ENCODE measurements around the gene GPR157.
"Not testable (repeated sequence)": the region's sequence is repeated elsewhere in the genome, so short reads cannot be mapped to it uniquely, and the experiment has no call there.

Gene GPR157

GRCh38 chr1:9136932-9137331, 8.0 kb upstream of the GPR157 start:
- no peaks in the 10 kb centered on the region for H3K9me3 Mint-ChIP-seq
- H3K4me3 Mint-ChIP-seq, result no peak overlapping the region
- DNase-seq (no peak), ATAC-seq (replicated peaks) (no peak)
- H3K27me3 Mint-ChIP-seq, result peaks cover 10 to 30% of the 10 kb centered on the region in 2 donors
- H3K36me3 Mint-ChIP-seq (ENCODE audit: insufficient read depth), result peaks cover 3% of the 10 kb centered on the region
- H3K4me1 Mint-ChIP-seq (ENCODE audit: low read depth in 2 of 2), result no peaks in the 10 kb centered on the region
- H3K27ac Mint-ChIP-seq, result no peak overlapping the region

GRCh38 chr1:9135073-9135836, 6.4 kb upstream of the GPR157 start:
- no peak overlapping the region for H3K4me3 Mint-ChIP-seq
- peaks cover 6% of the 10 kb centered on the region for H3K36me3 Mint-ChIP-seq (ENCODE audit: insufficient read depth)
- DNase-seq (no peak), ATAC-seq (replicated peaks) (no peak)
- H3K4me1 Mint-ChIP-seq (ENCODE audit: low read depth in 2 of 2), result no peaks in the 10 kb centered on the region
- H3K9me3 Mint-ChIP-seq, result no peaks in the 10 kb centered on the region
- peaks cover 10 to 27% of the 10 kb centered on the region in 2 donors for H3K27me3 Mint-ChIP-seq
- H3K27ac Mint-ChIP-seq, result no peak overlapping the region

- no peak for DNase-seq
- peaks cover 6% of the 10 kb centered on the region for H3K36me3 Mint-ChIP-seq (ENCODE audit: insufficient read depth)
- H3K4me1 Mint-ChIP-seq (ENCODE audit: low read depth in 2 of 2), result peaks cover 4% of the 10 kb centered on the region in 2 donors
- no peak overlapping the region for H3K4me3 Mint-ChIP-seq
- no peak for ATAC-seq (replicated peaks)
- peaks cover 10 to 15% of the 10 kb centered on the region in 2 donors for H3K27me3 Mint-ChIP-seq
- no peak overlapping the region for H3K27ac Mint-ChIP-seq
- H3K9me3 Mint-ChIP-seq, result no peaks in the 10 kb centered on the region
Measured at GRCh38 chr1:9133870-9134585, 5.1 kb upstream of the GPR157 start.

DNA sequence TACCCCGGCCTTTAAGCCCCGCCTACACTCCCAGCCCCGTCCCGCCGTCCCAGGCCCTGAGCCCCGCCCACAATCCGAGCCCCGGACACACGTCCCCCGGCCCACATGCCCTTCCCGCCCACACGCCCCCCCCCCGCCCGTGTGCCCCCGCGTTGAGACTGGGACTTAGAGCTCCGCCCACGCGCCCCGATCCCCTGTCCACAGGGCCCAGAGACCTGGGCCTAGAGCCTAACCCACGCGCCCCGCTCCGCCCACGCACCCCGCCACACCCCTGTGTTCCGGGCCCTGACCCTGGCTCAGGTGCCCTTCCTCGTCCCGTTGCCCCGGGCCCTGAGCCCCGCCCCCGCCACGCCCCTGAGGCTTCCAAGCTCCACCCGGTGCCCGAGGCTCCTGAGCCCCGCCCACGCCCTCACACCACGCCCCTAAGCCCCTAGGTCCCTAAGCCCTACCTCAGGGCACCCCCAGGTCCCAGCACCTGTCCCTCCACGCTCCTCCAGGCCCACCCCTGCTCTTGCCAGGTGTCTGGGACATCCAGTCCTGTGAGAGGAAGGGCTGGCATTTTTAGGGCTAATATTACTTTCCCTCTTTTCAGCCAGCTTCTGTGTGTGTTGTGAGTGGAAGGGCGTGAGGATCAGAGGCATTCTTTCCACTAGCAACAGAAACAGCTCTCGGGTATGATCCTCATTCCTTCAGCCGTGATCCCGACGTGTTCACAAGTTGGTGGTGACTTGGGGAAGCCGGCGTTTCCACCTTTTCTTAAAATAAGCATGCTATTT, 552 bp upstream of the GPR157 start:
- H3K36me3 Mint-ChIP-seq (ENCODE audit: insufficient read depth), result peaks cover 10% of the 10 kb centered on the region
- ATAC-seq (replicated peaks) (peak; percentile 73), DNase-seq (peak; percentile 79 to 85 (median 83))
- peak overlapping the region; percentile 79 to 83 for H3K4me3 Mint-ChIP-seq
- peak overlapping the region; percentile 79 to 85 for H3K27ac Mint-ChIP-seq
- peaks cover 8 to 14% of the 10 kb centered on the region in 2 donors for H3K4me1 Mint-ChIP-seq (ENCODE audit: low read depth in 2 of 2)
- no peaks in the 10 kb centered on the region for H3K27me3 Mint-ChIP-seq
- no peaks in the 10 kb centered on the region for H3K9me3 Mint-ChIP-seq

- Mint-ChIP-seq H3K4me1 (ENCODE audit: low read depth in 2 of 2) (peaks cover 8 to 14% of the 10 kb centered on the region in 2 donors), H3K4me3 (peak overlapping the region; percentile 83 to 87), H3K27ac (peak overlapping the region; percentile 65 to 76), H3K9me3 (no peaks in the 10 kb centered on the region), H3K36me3 (ENCODE audit: insufficient read depth) (peaks cover 10% of the 10 kb centered on the region), H3K27me3 (no peaks in the 10 kb centered on the region)
- DNase-seq (no peak), ATAC-seq (replicated peaks) (no peak)
Measured at GRCh38 chr1:9128166-9128519, 759 bp downstream of the GPR157 start.

DNA sequence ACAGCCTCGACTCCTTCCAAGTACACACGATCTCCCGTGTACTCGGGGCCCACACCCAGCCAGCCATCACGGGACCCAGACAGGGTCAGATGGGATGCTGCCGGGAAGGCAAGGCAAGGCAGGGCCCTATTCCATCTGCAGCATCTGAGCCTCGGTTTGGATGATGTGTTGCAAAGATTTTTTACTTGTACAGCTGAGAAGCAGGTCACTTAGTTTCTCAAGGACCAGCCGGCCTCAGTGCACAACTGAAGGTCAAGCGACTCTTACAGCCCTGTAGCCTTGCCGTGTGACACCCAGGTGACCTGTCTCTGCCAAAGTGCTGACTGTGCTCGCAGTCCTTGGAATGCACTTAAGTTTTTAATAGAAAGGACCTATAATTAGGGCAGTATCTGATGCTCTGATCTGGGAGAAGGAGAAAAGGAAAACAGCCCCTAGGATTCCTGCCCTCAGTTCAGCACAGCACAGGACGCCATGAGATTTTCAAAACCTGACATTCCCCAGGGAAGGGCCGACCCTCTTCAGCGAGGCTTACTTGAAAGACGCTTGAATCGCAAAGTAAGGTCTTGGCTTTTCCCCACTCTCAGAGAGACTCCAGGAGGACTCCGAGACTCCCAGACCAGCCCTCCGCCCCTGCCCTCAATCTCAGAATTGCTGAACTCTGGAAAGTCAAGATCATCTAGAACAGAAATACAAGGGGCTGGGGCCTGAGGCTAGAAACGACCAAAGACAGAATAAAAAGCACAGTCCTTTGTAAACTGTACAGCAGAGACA, 1.3 kb downstream of the GPR157 start:
- peak overlapping the region; percentile 65 to 76 for H3K27ac Mint-ChIP-seq
- no peak for DNase-seq
- H3K27me3 Mint-ChIP-seq, result no peaks in the 10 kb centered on the region
- H3K36me3 Mint-ChIP-seq (ENCODE audit: insufficient read depth), result peaks cover 10% of the 10 kb centered on the region
- peak overlapping the region; percentile 83 to 87 for H3K4me3 Mint-ChIP-seq
- H3K9me3 Mint-ChIP-seq, result no peaks in the 10 kb centered on the region
- peaks cover 11 to 14% of the 10 kb centered on the region in 2 donors for H3K4me1 Mint-ChIP-seq (ENCODE audit: low read depth in 2 of 2)
- no peak for ATAC-seq (replicated peaks)

- H3K27ac Mint-ChIP-seq, result no peak overlapping the region
- no peak for DNase-seq
- peaks cover 6% of the 10 kb centered on the region for H3K36me3 Mint-ChIP-seq (ENCODE audit: insufficient read depth)
- no peaks in the 10 kb centered on the region for H3K9me3 Mint-ChIP-seq
- ATAC-seq (replicated peaks), result no peak
- H3K4me3 Mint-ChIP-seq, result no peak overlapping the region
- no peaks in the 10 kb centered on the region for H3K27me3 Mint-ChIP-seq
- H3K4me1 Mint-ChIP-seq (ENCODE audit: low read depth in 2 of 2), result peaks cover 20 to 22% of the 10 kb centered on the region in 2 donors
Measured at GRCh38 chr1:9126511-9126910, 2.4 kb downstream of the GPR157 start.

DNA sequence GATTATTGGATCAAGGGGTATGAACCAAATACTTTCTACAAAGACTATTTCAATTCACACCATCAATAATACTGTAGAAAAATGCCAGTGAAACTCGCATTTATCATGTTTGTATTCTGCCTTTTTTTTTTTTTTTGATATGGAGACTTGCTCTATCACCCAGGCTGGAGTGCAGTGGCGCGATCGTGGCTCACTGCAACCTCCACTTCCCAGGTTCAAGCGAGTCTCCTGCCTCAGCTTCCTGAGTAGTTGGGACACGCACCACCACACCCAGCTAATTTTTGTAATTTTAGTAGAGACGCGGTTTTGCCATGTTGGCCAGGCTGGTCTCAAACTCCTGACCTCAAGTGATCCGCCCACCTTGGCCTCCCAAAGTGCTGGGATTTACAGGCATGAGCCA, 3.1 kb downstream of the GPR157 start:
- not testable (repeated sequence) for H3K9me3 Mint-ChIP-seq; H3K27ac Mint-ChIP-seq; ATAC-seq (replicated peaks); H3K27me3 Mint-ChIP-seq; DNase-seq; H3K4me3 Mint-ChIP-seq; H3K36me3 Mint-ChIP-seq (ENCODE audit: insufficient read depth)
- peaks cover 20 to 22% of the 10 kb centered on the region in 2 donors for H3K4me1 Mint-ChIP-seq (ENCODE audit: low read depth in 2 of 2)

DNA sequence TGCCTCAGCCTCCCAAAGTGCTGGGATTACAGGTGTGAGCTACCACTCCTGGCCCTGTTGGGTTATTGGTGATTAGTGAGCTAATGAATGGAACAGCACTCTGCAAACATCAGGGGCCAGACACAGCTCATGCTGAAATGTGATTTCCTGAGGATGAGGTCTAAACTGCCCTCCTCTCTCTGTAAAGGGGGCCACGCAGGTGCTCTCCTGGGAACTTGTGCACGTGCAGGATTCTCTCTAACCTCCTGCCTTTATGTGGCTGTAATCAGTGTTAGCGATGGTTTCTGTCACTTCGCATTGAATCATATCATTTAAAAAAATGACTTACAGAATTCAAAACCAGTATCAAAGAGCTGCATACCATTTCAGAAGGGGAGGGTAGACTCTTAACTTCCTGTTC, 3.6 kb downstream of the GPR157 start:
- H3K9me3 Mint-ChIP-seq, result no peaks in the 10 kb centered on the region
- H3K36me3 Mint-ChIP-seq (ENCODE audit: insufficient read depth), result peaks cover 6% of the 10 kb centered on the region
- no peak for DNase-seq
- no peaks in the 10 kb centered on the region for H3K27me3 Mint-ChIP-seq
- ATAC-seq (replicated peaks), result no peak
- peaks cover 20 to 22% of the 10 kb centered on the region in 2 donors for H3K4me1 Mint-ChIP-seq (ENCODE audit: low read depth in 2 of 2)
- H3K4me3 Mint-ChIP-seq, result no peak overlapping the region
- no peak overlapping the region for H3K27ac Mint-ChIP-seq

- not testable (repeated sequence) for H3K27ac Mint-ChIP-seq; DNase-seq; ATAC-seq (replicated peaks); H3K36me3 Mint-ChIP-seq (ENCODE audit: insufficient read depth); H3K27me3 Mint-ChIP-seq; H3K4me3 Mint-ChIP-seq; H3K9me3 Mint-ChIP-seq
- H3K4me1 Mint-ChIP-seq (ENCODE audit: low read depth in 2 of 2), result peaks cover 16 to 18% of the 10 kb centered on the region in 2 donors
Measured at GRCh38 chr1:9124389-9124788, 4.5 kb downstream of the GPR157 start.

- H3K27me3 Mint-ChIP-seq; H3K27ac Mint-ChIP-seq; H3K9me3 Mint-ChIP-seq; H3K36me3 Mint-ChIP-seq (ENCODE audit: insufficient read depth); H3K4me3 Mint-ChIP-seq; DNase-seq; ATAC-seq (replicated peaks): not testable (repeated sequence)
- H3K4me1 Mint-ChIP-seq (ENCODE audit: low read depth in 2 of 2), result peaks cover 16 to 18% of the 10 kb centered on the region in 2 donors
Measured at GRCh38 chr1:9123665-9124064, 5.2 kb downstream of the GPR157 start.

DNA sequence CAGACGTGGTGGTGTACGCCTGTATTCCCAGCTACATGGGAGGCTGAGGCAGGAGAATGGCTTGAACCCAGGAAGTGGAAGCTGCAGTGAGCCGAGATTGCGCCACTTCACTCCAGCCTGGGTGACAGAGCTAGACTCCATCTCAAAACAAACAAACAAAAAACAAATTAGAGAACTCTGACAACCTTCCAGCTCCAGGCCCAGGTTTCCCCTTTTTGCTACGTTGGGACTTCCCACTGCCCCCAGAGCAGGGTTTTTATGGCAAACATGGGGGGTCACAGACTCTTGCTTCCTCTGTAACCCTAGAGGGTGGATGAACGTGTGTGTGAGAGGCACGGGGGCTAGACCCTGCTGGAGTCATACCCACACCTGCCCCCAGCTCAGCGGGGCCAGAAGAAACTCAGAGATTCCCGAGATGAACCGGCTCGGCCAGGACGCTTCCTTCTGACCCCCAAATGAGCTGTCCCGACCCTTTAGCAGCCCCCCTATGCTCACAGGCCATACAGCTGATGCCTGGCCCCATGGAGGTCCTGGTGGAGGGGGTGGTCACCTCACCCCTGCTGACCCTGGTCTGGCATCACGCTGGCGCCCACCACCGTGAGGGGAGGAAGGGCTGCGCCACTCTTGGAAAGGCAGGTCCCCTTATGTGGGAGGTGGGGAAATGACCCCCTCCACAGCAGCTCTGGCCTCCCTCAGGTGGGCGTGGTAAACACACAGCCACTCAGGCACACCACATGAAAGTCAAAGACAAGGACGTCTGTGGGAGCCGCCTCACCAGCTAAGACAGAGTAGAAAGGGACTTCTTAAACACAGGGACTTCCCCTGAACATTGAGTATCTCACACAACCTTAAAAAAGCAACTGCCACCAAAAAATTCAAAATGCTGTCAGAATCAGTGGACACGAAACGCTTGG, 7.1 kb downstream of the GPR157 start:
- ATAC-seq (replicated peaks), result peak; percentile 87

More for the DNA sequence above, 7.1 kb downstream of the GPR157 start:
- H3K27ac Mint-ChIP-seq, result peak overlapping the region in 1 of 2 donors; percentile 54
- H3K36me3 Mint-ChIP-seq (ENCODE audit: insufficient read depth), result no peaks in the 10 kb centered on the region
- H3K4me3 Mint-ChIP-seq, result no peak overlapping the region
- peaks cover 12 to 13% of the 10 kb centered on the region in 2 donors for H3K4me1 Mint-ChIP-seq (ENCODE audit: low read depth in 2 of 2)
- H3K9me3 Mint-ChIP-seq, result no peaks in the 10 kb centered on the region
- no peaks in the 10 kb centered on the region for H3K27me3 Mint-ChIP-seq
- DNase-seq, result no peak
